ENCODE data around the gene CSMD2.
A peak's percentile ranks its signal among the peaks of the same experiment; 100 is the strongest.

CSMD2 gene

DNA sequence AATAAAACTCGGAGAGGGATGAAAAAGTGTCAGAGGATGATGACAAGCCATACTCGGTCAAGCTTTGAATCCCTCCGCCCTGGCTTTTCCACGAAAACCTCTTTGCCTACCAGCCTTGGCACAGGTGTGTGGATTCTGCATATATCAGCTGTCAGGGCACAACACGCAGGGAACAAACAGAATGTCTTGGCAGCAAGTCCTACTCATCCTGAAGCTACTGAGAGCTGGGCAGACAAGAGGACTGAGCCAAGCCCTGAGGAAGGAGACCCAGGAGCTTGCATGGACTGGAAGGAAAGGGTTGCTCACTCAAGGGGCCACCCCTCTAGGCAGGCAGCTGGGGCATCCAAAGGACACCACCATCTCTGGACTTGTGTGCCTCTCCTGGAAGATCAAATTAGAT, 168.7 kb downstream of the CSMD2 start:
- DNase-seq: no peak

DNA sequence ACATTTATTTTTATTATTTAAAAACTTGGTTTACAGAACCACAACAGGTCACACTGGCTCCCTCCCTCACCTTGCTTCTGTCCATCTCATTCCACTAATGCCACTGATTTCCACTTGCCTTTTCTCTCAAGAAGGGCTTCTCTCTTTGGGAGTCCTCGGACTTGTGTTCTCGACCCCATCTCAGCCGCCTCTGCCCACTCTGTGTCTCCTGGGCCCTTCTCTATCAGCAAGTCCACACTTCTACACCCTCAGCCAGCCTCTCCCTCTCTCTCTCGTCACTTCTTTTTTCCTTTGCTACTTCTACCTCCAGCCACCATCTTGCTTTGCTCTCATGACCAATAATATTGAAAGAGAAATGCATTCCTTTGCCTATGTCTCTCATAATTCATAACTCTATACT, 171.7 kb downstream of the CSMD2 start:
- DNase-seq: no peak

DNA sequence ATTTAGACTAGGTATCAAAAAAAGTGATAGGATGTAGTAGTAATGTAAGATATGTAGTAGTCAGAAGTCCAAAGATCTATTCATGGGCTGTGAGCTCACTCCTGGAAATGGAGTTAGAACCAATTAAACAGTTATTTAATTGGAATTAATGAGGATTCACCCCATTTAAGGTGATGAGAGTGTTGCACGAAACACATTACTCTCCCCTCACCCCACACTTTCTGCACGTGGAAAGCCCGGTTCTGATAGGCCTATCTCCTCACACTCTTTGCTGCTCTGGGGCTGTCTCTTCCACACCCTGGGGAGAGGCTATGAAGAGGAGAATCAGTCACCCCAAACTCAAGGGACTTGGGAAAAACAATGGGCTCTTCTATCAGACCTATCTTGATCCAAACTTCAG, 174.7 kb downstream of the CSMD2 start:
- DNase-seq: no peak

DNA sequence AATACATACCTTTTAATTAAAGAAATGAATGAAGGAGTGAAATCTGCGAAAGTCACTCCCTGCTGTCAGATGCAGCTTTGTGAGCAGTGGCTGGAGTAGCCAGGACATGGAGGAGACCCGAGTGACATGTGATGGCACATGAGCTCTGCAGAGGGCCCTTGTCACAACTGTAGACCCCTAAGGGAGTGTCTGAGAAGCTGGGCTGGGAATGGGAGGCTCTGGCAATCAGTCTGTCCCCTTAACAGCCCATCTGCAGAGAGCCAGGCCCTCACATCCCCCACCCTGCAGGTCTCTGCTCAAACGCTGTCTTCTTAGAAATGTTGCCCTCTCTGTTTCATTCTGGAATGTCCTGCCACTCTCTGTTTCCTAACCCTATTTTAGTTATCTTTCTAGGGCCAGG, 176.9 kb downstream of the CSMD2 start:
- DNase-seq: no peak

DNA sequence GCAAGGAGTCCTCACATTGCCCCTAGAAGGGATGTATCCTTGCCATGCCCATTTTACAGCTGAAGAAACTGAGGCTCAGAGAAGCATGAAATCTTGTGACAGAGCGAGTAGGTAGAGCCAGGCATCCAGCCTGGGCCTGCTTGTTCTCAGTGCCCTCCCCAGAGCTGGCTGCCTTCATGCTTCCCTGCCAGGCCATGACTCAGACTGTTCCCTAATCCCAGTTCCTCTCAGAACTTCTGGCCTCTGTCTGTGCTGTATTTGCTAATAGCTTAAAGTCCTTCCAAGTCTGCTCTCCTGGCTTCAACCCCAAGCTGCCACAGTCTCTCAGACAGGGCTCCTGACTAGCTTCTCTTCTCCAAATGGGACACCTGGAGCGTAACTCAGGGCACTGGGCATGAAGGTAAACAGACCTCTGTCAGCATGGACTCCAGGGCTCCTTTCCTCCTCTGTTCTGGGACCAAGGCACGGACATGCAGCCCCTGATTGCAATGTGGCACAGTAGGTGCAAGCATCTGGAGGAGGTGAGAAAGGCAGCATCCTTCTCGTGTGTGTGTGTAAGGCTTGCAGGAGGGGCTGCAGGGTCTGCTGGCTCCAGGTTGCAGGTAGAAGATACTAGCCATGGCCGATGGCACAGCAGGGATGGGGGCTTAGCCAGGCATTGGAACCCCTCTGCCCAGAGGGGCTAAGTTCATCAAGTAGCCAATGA, 178.5 kb downstream of the CSMD2 start:
- no peak for DNase-seq

DNA sequence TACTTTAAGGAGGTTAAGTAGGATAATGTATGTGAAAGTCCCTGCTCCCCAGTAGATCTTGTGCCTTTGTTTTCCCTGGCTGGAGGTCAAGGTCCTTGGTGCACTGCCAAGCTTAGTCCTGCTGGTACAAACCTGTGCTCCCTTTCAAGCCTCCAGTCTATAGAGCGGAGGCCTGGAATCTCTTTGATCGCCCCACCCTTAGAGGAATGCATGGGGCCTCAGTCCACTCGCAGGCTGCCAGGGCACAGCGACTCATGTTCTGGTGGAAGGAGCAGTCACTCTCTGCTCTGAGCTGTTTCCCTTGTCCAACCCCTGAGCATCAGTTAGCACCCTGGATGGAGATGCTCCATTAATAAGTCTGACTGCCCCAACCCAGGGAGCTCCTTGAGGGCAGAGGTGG, 179.4 kb downstream of the CSMD2 start:
- no peak for DNase-seq

DNA sequence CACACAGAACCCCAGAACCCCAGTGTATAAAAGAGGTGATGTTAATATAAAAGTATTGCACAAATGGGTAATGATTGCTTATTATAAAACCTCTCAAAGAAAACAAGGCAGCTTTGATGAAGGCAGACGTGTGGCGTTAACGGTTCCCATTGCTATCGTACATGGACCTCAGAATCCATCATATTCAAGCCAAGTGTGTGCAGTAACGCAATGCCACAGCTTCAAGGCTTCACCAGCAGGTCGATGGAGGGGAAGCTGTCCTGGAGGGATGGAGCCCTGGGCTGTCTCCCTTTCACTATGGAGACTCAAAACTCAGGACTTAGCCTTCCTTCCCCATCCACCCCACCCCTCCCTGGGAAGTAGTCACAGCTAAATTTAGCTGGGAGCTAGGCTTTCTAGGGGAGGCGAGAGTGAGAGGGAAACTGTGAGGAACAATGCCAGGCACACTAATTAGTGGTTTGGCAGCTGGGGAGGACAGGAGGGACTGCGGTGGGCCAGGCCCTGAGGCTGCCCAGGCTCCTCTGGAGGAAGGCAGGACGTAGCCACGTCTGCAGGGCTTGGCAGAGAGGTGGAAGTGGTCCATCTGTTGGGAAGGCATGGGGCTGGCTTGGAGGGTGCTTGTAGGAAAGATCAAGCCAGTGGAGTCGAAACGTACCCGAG, 180.0 kb downstream of the CSMD2 start:
- DNase-seq: no peak

DNA sequence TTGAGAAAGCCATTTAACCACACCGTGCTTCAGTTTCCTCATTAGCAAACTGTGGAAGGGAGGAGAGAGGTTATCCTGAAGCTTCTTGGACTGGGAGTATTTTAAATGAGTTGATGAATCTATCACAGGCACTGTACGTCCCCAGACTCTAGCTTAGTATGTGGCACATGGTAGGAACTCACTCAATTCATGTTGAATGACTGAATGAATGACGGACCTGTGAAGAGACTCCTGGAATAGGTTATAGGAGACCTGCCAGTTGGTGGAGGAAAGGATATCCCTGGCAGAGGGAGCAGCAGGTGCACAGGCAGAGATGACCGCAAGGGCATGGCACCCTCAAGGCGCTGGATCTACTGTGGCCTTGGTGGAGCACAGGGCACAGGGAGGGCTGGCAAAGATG, 182.6 kb downstream of the CSMD2 start:
- peak; percentile 5 for DNase-seq

DNA sequence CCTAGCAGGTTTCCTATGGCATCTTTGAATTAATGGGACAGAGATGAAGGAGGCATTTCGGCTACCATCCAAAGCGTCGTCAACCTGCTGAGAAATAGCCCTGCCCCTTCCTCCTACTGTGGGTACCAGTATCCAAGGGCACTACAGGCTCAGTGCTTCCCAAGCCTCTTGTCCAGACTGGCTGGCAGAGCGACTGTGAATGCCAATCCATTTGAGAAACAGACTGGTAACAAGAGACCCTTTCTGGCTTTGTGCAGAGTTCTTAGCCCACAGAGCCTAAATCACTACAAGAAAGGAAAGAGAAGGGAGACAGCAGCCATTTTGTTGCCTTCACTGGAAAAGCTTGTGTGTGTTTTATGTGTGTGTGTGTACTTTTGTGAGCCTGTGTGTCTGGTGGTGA, 185.7 kb downstream of the CSMD2 start:
- DNase-seq: peak; percentile 8

DNA sequence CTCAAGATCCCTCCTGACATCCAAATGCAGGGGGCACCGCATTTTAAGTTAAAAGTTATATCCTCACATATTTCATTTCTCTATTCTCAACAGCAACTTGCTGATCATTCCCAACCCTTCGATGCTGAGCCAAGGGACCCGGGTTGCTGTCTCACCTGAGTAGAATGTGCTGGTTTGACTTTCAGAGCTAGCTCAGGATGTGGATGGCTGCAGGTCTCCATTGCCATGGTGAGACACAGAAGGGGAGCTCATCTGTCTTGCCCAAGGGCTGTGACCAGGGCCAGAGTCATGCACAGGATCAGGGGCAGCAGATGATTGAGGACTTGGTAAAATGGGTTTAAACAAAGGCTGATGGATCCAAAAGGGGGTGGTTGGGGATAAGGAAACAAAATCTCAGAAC, 189.1 kb downstream of the CSMD2 start:
- peak; percentile 10 for DNase-seq

DNA sequence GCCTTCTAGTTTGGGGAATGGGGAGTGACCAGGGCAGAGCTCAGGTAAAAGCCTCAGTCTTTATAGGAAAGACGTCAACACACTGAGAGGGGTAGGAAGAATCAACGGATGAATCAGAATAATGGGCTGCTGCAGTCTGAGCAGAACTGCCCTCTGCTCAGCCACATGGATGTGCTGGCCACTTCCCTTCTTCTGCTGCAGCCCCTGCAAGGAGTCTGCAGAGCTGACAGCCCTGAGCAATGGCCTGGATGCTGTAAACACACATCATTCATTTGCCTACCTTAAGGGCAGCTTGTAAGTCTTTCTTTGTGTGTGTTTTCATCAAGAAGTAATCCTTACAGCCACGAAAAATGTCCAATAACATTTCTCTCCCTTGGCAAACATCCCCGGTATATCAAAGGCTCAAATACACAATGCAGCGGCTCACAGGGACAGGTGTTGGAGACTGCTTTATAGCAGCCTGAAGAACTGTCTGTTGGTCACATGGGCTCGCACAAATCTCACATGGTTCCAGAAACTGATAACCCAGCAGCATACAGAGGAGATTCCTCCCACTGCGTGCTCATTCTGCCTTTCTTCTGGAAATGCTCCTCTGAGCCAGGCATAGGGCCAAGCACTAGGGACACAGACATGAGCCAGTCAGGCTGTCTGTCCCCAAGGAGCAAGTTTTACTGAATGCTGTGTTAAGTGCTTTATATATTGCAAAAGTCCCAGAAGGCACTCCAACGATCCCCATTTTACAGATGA, 191.1 kb downstream of the CSMD2 start:
- DNase-seq: peak; percentile 24

DNA sequence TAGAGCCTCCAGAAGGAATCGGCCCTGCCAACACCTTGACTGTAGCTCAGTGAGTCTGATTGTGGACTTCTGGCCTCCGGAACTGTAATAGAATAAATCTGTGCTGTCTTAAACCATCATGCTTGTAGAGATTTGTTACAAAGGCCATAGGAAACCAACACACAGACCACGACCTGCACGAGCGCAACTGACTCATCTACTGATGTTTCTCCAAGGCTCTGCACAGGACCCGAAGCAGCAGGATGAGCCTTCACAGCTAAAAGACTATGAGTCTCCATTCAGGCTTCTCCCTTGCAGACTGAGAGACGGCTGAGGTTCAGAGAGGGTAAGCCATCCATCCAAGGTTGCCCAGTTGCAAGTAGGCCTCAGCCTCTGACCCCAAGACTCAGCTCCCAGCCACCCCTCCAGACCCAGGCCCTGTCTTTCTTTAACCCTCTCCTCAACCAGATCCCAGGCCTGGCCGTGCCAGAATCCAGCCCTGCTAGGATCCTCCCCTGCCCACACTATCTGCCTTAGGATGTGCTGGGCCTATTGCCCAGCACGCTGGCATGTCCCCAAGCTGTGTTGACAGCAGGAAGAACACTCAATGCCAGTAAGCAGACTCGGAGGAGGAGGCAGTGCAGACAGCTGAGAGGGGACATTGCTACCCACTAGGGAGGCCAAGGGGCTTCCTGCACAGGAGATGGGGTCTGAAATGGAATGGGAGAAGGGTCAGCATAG, 192.2 kb downstream of the CSMD2 start:
- peak; percentile 33 for DNase-seq

DNA sequence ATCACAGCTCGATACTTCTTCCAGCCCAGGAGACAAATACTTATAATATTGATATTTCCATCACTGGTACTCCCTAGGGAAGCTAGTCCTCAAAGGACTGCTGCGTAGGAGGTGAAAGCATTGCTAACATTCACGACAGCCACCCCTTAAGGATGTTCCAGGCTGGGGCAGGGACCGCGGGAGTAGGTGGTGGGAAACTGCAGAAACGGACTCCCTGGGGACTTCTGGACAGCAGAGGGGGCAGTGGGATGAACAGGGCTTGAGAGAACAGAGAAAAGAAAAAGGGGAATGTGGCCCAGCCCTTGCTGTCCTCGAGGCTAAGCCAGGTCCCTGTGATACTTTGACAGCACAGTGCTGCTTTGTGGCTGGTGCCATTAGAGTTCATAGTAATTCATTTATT, 193.1 kb downstream of the CSMD2 start:
- peak; percentile 14 for DNase-seq

DNA sequence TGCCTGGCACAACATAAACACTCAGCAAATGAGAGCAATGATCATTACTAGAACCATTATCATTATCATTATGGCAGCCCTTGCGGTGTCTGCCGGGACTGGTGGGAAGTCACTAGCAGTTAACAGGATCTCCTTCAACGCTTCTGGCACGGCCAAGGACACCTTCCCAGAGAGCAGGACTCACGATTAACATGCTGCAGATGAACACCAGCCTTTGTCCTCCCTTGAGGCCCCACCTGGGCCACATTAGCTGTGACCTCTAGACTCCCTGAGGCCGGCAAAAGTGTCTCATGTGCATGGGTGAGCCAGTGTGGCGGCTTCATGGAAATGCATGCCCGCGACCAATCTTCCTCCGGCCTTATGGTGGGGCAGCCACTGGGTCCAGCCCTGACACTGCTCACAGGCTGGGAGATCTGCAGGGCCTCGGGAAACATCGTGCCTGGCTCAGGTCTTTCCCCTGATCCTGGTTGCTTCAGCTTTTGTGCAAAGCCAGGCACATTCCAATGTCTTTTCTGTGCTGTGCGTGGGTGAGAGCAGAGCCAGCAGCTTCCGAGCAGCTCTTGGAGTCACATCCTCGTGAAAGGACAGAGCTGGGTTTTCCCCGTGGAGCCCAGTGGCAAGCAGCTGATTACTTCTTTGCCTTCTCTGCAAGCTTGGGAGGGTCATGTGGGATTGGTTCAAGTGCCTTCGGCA, 193.9 kb downstream of the CSMD2 start:
- peak; percentile 45 for DNase-seq

DNA sequence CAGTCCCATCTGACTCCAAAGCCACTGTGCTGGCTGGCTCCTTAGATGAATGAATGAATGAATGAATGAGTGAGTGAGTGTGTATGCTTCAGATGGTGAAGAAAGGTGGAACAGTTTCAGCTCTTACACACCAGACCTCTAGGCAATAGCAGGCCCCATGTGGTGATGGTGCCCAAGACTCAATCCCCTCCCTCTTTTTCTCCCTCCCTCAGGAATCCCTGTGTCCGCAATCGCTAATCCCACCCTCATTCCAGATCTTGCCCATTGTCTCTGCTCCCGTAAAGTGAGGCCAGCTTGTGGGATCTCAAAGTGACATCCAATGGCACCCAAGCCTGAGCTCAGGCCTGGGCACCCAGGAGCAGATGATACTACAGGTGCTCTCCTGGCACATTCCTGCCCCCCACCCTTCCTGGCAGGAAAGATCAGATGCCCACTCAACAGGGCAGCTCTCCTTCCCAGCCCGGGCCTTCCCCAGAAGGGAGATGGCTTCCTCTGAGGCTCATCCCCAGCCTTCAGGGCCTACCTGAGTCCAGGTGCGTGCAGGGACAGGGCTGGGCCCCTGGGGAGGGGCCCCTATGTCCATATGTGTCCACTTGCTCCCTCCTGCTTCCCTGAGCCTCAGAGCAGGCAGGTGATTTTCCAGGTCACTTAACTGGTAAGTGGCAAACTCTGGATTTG, 194.7 kb downstream of the CSMD2 start:
- peak; percentile 27 for DNase-seq

DNA sequence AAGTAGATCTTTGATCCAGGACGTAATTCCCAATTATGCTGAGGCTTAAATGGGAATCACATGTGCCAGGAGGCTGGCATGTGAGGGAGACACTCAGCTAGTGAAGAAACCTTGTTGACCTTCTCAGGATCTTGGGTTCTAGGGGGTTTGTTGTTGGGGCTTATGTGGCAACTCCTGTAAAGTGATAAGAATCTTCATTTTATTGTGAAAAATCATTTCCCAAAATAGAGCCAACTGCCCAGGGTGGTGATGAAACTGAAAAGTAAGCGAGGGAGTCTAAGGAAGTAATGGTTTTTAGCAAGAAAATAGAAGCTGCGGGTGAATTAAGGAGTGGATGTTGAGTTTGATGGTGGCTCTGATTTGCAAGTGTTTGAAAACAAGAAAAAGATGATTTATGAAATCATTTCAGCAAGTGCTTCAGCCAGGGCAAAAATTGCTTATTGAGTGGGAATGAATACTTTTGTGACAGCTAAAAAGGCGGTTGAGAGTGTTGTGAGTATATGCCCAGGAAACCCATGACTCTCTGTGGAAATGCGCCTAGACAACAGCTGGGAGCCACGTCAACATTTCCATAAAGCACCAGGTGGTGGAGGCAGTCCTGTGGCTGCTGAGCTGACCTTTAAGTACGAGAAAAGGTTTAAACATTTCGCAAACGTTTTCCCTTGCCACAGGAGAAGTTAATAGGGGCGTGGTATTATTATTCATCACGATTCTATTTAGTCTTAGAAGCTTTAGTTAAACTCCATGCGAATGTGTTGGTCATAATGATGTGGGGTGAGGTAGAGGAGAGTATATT, 198.5 kb downstream of the CSMD2 start:
- DNase-seq: no peak

DNA sequence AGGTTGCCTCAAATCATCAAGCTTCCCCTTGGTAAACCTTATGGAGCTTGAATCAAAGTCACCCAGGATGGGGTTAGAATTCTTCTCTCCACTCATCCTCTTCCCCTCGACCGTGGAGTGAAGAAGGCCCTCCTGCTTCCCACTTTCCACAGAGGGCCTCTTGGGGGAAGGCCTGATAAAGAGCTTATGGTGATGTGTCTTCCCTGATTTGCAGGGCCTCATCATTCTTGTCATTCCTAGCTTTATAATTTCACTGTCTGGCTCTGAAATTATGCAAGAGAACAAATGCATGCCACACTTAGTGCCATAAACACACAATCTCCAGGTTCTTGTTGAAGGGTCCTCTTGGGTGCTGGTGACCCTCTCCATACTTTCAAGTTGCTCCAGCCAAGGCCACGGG, 199.9 kb downstream of the CSMD2 start:
- no peak for DNase-seq

DNA sequence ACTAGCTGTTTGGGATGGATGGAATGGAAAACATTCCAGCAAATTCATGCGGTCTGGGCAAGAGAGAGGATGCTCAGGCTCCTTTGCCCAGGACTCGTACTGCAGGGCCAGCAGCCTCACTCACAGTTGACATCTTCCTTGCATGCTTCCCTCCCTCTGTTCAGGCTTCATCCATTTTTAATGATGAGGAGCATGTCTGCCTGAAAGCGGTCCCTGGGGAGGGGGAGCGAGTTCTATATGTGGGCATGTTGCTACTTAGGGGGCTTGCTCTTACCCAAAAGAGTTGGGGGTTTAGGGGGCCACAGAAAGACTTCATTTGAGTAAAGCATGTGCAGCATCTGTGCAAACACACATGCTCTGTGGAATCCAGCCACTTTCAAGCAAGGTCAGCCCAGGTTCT, 203.0 kb downstream of the CSMD2 start:
- DNase-seq: peak; percentile 6

DNA sequence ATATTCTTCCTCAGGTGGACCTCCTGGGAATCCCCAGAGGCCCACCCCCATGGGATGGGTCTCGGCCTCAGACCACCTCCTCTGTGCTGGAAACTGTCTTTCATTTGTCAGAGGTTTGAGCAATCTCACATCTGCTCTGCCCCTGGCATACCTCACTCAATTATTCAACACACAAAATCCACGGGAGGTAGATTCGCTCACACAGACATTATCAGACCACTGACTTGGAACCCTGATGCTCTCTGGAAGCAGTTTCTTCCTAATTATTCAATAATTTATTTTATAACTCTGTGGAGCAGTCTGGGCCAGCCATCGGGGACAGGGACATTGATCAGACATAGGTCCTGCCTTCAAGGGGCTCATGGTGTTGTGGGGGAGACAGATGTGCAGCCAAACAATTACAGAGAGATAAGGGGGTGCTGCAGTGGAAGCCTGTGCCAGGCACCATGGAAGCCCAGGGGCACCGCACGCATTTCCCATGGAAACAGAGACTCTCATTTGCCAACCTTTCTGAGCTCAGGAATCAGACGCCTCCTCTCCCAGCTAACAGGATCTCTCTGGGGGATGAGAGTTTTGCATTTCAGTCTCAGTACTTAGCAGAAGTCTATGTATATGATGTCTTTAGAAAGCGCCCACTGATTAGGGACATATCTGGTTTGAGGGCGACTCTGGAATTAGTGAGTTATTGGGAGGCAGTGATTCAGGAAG, 204.7 kb downstream of the CSMD2 start:
- DNase-seq: peak; percentile 10

DNA sequence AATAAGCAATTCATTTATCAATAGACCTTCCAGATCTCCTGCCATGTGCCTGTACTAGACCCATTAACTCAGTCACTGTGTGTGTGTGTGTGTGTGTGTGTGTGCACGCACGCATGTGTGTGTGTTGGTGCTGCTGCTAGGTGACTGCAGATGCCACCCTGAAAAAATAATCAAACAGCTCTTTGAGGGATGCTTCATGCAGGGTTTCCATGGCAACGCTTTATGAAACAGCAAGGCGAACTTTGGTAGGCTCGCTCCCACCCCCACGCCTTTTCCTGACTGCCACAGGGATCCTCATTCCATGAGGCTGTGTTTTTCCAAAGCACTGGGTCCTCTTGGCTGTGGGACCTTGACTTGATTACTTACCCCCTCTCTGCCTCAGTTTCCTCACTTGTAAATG, 207.2 kb downstream of the CSMD2 start:
- no peak for DNase-seq

DNA sequence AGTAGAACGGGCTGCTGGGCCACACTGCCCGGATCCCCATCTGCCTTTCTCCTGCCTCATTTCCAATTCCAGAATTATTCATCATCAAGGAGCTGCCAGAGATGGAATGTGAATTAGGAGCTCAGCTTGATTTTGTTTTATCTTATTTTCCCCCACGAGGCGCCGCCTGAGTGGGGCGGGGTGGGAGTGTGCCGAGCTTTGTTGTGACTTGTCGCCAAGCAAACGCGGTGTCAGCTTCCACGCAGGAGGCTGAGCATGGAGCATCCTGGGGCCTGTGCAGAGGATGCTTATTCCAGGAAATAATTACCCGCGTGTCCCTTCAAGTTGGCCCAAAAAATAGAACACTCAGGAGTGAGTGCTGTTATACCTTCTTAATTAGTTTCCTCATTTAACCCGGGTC, 209.9 kb downstream of the CSMD2 start:
- DNase-seq: no peak

All from activated effector memory CD4-positive, alpha-beta T cell treated with anti-CD3 and anti-CD28 coated beads, Interleukin-2, amount 50 U/mL, for 16 hours (primary cell).